ENCODE results near the gene AOPEP.

The AOPEP gene

DNA sequence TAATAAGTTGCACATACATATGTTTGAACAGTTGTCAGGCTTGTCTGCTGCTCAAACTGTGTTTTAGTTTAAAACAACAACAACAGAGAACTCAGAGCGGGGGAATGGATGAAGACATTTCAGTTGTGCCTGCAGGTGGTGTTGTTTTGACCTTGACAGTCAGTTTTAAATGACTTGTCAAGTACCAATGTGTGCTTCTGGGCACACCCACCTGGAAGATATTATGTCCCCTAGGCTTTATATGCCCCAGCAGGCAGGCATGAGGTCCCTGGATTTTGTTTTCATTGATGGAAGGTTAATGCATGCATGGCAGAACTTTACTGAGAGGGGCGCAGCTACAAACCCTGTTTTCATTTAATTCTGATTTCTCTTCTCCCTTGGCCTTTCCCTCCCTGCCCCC lies 84.6 kb downstream of the AOPEP start:
- H3K27ac ChIP-seq (ENCODE audit: low read length): no peak overlapping the region
- H4K20me1 ChIP-seq (ENCODE audit: insufficient read depth, low read length): no peaks in the 10 kb centered on the region
- no peak overlapping the region for H2AFZ ChIP-seq (ENCODE audit: low read depth, low read length)
- no peaks in the 10 kb centered on the region for H3K27me3 ChIP-seq (ENCODE audit: low read depth, low read length)
- TF ChIP-seq EZH2phosphoT487 (IDR thresholded peaks at IDR 0.05; ENCODE audit: low read depth): no peak
- TF ChIP-seq, protein P1, sequence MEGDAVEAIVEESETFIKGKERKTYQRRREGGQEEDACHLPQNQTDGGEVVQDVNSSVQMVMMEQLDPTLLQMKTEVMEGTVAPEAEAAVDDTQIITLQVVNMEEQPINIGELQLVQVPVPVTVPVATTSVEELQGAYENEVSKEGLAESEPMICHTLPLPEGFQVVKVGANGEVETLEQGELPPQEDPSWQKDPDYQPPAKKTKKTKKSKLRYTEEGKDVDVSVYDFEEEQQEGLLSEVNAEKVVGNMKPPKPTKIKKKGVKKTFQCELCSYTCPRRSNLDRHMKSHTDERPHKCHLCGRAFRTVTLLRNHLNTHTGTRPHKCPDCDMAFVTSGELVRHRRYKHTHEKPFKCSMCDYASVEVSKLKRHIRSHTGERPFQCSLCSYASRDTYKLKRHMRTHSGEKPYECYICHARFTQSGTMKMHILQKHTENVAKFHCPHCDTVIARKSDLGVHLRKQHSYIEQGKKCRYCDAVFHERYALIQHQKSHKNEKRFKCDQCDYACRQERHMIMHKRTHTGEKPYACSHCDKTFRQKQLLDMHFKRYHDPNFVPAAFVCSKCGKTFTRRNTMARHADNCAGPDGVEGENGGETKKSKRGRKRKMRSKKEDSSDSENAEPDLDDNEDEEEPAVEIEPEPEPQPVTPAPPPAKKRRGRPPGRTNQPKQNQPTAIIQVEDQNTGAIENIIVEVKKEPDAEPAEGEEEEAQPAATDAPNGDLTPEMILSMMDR (IDR thresholded peaks at IDR 0.05; ENCODE audit: low read depth, low read length): no peak
- peaks cover 22% of the 10 kb centered on the region for H3K4me1 ChIP-seq (ENCODE audit: low read length)
- H3K9me3 ChIP-seq (ENCODE audit: insufficient read depth, low read length): no peaks in the 10 kb centered on the region
- no peaks in the 10 kb centered on the region for H3K79me2 ChIP-seq (ENCODE audit: low read length)
- H3K4me3 ChIP-seq (ENCODE audit: low read length): no peak overlapping the region
- H3K36me3 ChIP-seq (replicated peaks; ENCODE audit: low read depth, low read length): peaks cover 6% of the 10 kb centered on the region
- no peak overlapping the region for H3K9ac ChIP-seq (ENCODE audit: low read length)
- H3K4me2 ChIP-seq (ENCODE audit: low read length): no peak overlapping the region

DNA sequence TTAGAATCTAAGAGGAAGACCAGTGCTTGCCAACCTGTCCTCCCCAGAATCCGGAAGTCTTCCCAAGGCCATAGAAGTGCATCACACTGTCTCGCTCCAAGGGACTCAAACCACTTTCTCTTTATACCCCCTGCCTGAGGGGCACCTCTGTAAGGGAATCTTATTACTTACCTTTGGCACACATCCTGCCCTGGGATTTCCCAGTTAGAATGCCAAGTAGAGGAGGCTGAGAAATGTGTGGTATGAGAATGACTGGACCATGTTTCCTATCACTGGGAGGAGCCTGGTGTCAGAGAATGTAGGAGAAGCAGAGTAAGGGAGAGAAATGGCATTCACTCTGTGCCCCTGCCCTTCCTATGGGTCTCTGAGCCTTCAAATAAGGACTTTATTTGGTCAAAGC lies 85.8 kb downstream of the AOPEP start:
- TF ChIP-seq, protein P1 (IDR thresholded peaks at IDR 0.05; ENCODE audit: low read depth, low read length): no peak
- TF ChIP-seq EZH2phosphoT487 (IDR thresholded peaks at IDR 0.05; ENCODE audit: low read depth): no peak
- Histone ChIP-seq H3K4me2 (ENCODE audit: low read length) (no peak overlapping the region), H3K9me3 (ENCODE audit: insufficient read depth, low read length) (no peaks in the 10 kb centered on the region), H3K27me3 (ENCODE audit: low read depth, low read length) (no peaks in the 10 kb centered on the region), H3K4me1 (ENCODE audit: low read length) (peaks cover 13% of the 10 kb centered on the region), H4K20me1 (ENCODE audit: insufficient read depth, low read length) (no peaks in the 10 kb centered on the region), H3K4me3 (ENCODE audit: low read length) (no peak overlapping the region), H3K9ac (ENCODE audit: low read length) (no peak overlapping the region), H2AFZ (ENCODE audit: low read depth, low read length) (no peak overlapping the region), H3K36me3 (replicated peaks; ENCODE audit: low read depth, low read length) (peaks cover 3% of the 10 kb centered on the region), H3K27ac (ENCODE audit: low read length) (no peak overlapping the region), H3K79me2 (ENCODE audit: low read length) (no peaks in the 10 kb centered on the region)

DNA sequence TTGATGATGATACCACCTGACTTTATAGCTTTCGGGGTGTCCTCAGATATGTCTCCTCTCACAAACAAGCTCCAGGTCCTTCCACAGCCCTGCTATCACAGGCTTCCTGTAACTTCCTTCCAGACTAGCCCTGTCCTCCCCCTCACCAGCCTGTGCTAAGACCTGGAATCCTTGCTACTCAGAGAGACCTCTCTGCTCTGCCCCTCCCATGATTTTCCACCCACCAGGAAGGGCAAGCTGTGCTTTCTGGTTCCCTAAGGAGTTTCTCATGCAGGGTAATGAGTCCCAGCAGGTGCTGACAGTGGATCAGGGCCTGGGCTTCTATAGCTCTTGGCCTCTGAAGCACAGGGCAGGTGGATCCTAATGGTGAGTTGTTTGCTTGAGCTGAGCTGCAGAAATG lies 86.9 kb downstream of the AOPEP start:
- H3K4me1 ChIP-seq (ENCODE audit: low read length): peaks cover 9% of the 10 kb centered on the region
- no peak overlapping the region for H3K27ac ChIP-seq (ENCODE audit: low read length)
- H3K9me3 ChIP-seq (ENCODE audit: insufficient read depth, low read length): no peaks in the 10 kb centered on the region
- no peaks in the 10 kb centered on the region for H3K36me3 ChIP-seq (replicated peaks; ENCODE audit: low read depth, low read length)
- H3K27me3 ChIP-seq (ENCODE audit: low read depth, low read length): no peaks in the 10 kb centered on the region
- no peaks in the 10 kb centered on the region for H3K79me2 ChIP-seq (ENCODE audit: low read length)
- TF ChIP-seq EZH2phosphoT487 (IDR thresholded peaks at IDR 0.05; ENCODE audit: low read depth): no peak
- TF ChIP-seq, protein P1 (IDR thresholded peaks at IDR 0.05; ENCODE audit: low read depth, low read length): no peak
- no peak overlapping the region for H3K4me3 ChIP-seq (ENCODE audit: low read length)
- H3K4me2 ChIP-seq (ENCODE audit: low read length): no peak overlapping the region
- no peak overlapping the region for H2AFZ ChIP-seq (ENCODE audit: low read depth, low read length)
- no peak overlapping the region for H3K9ac ChIP-seq (ENCODE audit: low read length)
- H4K20me1 ChIP-seq (ENCODE audit: insufficient read depth, low read length): no peaks in the 10 kb centered on the region

DNA sequence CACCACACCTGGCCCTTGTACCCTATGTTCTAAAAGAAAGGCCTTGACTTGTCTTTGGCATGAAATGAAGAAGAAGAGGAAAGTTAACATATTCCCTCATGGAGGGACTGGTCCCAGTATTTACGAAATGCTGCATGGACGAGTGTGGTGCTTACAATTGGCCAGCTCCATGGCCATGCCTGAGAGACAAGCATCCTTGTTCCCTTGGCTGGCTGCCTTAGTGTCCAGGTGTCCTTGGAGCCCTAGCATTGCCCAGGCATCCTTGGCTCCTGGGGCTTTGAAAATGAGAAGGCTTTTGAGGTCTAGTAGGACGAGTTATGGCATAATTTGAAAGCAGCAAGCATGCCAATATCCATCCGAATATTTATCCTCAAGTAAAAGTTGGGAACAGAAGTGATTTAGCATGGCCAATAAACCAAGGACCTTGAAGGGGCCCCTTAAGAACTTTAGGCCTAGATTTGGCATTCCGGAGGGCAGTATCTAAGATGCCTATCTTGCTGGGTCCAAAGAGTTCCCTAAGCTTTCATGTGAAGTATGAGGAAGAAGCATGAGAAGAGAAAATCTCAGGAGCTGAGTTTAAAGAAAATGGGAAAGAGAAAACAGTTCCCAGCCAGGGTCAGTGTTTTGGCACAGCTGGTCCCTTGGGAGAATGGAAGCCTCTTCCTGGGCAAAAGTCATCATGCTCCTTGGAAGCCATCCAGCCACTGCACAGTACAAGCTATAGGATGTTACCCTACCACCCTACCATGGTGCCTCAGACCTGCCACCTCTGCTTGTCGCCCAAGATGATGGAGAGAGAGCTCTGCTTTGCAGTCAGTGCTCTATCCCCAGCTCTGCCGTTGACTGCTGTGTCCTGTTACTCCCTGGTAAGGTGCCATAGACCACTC lies 91.0 kb downstream of the AOPEP start:
- Histone ChIP-seq H3K9me3 (ENCODE audit: insufficient read depth, low read length) (no peaks in the 10 kb centered on the region), H3K4me1 (ENCODE audit: low read length) (peaks cover 19% of the 10 kb centered on the region), H3K36me3 (replicated peaks; ENCODE audit: low read depth, low read length) (peaks cover 4% of the 10 kb centered on the region), H3K4me3 (ENCODE audit: low read length) (no peak overlapping the region), H3K9ac (ENCODE audit: low read length) (no peak overlapping the region), H3K27ac (ENCODE audit: low read length) (no peak overlapping the region), H3K4me2 (ENCODE audit: low read length) (no peak overlapping the region), H4K20me1 (ENCODE audit: insufficient read depth, low read length) (no peaks in the 10 kb centered on the region), H2AFZ (ENCODE audit: low read depth, low read length) (no peak overlapping the region), H3K27me3 (ENCODE audit: low read depth, low read length) (no peaks in the 10 kb centered on the region), H3K79me2 (ENCODE audit: low read length) (no peaks in the 10 kb centered on the region)
- TF ChIP-seq, protein P1 (IDR thresholded peaks at IDR 0.05; ENCODE audit: low read depth, low read length): no peak
- no peak for TF ChIP-seq EZH2phosphoT487 (IDR thresholded peaks at IDR 0.05; ENCODE audit: low read depth)

Data from OCI-LY3 (cell line).